Measurements from ENCODE around the gene COPA.
A peak's percentile ranks its signal among the peaks of the same experiment; 100 is the strongest.

- TF ChIP-seq CTCF (IDR thresholded peaks at IDR 0.05), result no peak
- TF ChIP-seq POLR2AphosphoS5 (IDR thresholded peaks at IDR 0.05; ENCODE audit: low read depth, low read length), result no peak
- peak in 1 of 2 experiments; percentile 65; a peak in 2 of 4 replicates for TF ChIP-seq REST (IDR thresholded peaks at IDR 0.05; ENCODE audit: insufficient read depth in 1 of 2, low read depth in 2 of 2, low read length in 1 of 2)
Measured at GRCh38 chr1:160373696-160374095, 30.6 kb upstream of the COPA start.

All from Panc1 (cell line).